ENCODE data around the gene FARP2.
"Not testable (repeated sequence)": the region's sequence is repeated elsewhere in the genome, so short reads cannot be mapped to it uniquely, and the experiment has no call there.

GRCh38 chr2:241450092-241450491 is 94.0 kb downstream of the FARP2 start:
- not testable (repeated sequence) for TF ChIP-seq TCF3 (IDR thresholded peaks at IDR 0.05; ENCODE audit: borderline replicate concordance, insufficient read depth, low read depth, low read length); RAD51 (IDR thresholded peaks at IDR 0.05); RCOR1 (conservative IDR thresholded peaks at IDR 0.05; ENCODE audit: low read depth, low read length); CTCF (IDR thresholded peaks at IDR 0.05 in 2 of 3, conservative IDR thresholded peaks at IDR 0.05 in 1 of 3; ENCODE audit: control insufficient read depth in 2 of 3, extremely low read depth in 1 of 3, insufficient read depth in 1 of 3, low read depth in 3 of 3, low read length in 3 of 3); POLR2A (IDR thresholded peaks at IDR 0.05; ENCODE audit: low read depth, low read length); MTA3 (IDR thresholded peaks at IDR 0.05; ENCODE audit: borderline replicate concordance, low read length); USF2 (IDR thresholded peaks at IDR 0.05; ENCODE audit: borderline replicate concordance, low read depth, low read length)

Data from GM12878 (cell line).